Activated naive CD4-positive, alpha-beta T cell treated with anti-CD3 and anti-CD28 coated beads, Interleukin-2, amount 50 U/mL, for 72 hours (primary cell): ENCODE results near the gene TPO. TPM values are rescaled to one million over a fixed set of nuclear protein-coding genes. Genes with fewer than 3 reads are reported as not detected.
A peak's percentile ranks its signal among the peaks of the same experiment; 100 is the strongest.
"Not testable (repeated sequence)": the region's sequence is repeated elsewhere in the genome, so short reads cannot be mapped to it uniquely, and the experiment has no call there.

Source experiments
- ATAC-seq, 2 donors: fragments of 150-1000 bp; cut with Tn5 transposase; 2 replicates each; pipeline ENCODE4 v1.10.0; 2021; ENCODE audit warnings: mild to moderate bottlenecking in 2 of 2, moderate library complexity in 2 of 2
- DNase-seq, 2 donors: peaks; one replicate each; pipeline ENCODE4 v3.0.0; 2021 to 2022; ENCODE audit warnings: low spot score in 2 of 2
- H3K27ac Mint-ChIP-seq, 2 donors: one replicate each; pipeline ENCODE4 v1.8.0; 2022; ENCODE audit warnings: mild to moderate bottlenecking in 2 of 2, mixed read lengths in 2 of 2
- H3K36me3 Mint-ChIP-seq, 2 donors: one replicate each; pipeline ENCODE4 v1.8.0; 2022; ENCODE audit warnings: mixed read lengths in 2 of 2
- H3K9me3 Mint-ChIP-seq, 2 donors: one replicate each; pipeline ENCODE4 v1.8.0; 2022; ENCODE audit warnings: mixed read lengths in 2 of 2
- total RNA-seq, 2 donors: library from RNA; stranded (reverse); gene quantifications; one replicate each; pipeline ENCODE4 v1.2.3, GENCODE V29; 2022

Gene TPO
- total RNA-seq, 2 donors from 2014 or later = not detected

GRCh38 chr2:1561811-1562421 lies 148.7 kb downstream of the TPO start:
- DNase-seq = no peak
- ATAC-seq = no peak
- Mint-ChIP-seq H3K27ac (no peak overlapping the region), H3K36me3 (peaks cover 0 to under 1% of the 10 kb centered on the region in 2 donors), H3K9me3 (peaks cover 4 to 9% of the 10 kb centered on the region in 2 donors)

- no peak overlapping the region for H3K27ac Mint-ChIP-seq
- no peak for DNase-seq
- peaks cover 0 to 13% of the 10 kb centered on the region in 2 donors for H3K36me3 Mint-ChIP-seq
These were observed 150.0 kb downstream of the TPO start for GRCh38 chr2:1563084-1563857.

GRCh38 chr2:1563943-1564891 lies 151.0 kb downstream of the TPO start:
- ATAC-seq = peak; percentile 35 to 41
- Mint-ChIP-seq H3K9me3 (peaks cover 15 to 21% of the 10 kb centered on the region in 2 donors), H3K27ac (no peak overlapping the region), H3K36me3 (peaks cover 0 to 13% of the 10 kb centered on the region in 2 donors)
- DNase-seq = no peak

More at GRCh38 chr2:1563084-1563857, 150.0 kb downstream of the TPO start:
- H3K9me3 Mint-ChIP-seq = peaks cover 15 to 21% of the 10 kb centered on the region in 2 donors
- no peak for ATAC-seq

GRCh38 chr2:1567556-1568344 lies 154.5 kb downstream of the TPO start:
- DNase-seq = no peak
- H3K36me3 Mint-ChIP-seq = peaks cover 0 to 13% of the 10 kb centered on the region in 2 donors
- no peak overlapping the region for H3K27ac Mint-ChIP-seq
- no peak for ATAC-seq
- peaks cover 15 to 21% of the 10 kb centered on the region in 2 donors for H3K9me3 Mint-ChIP-seq

GRCh38 chr2:1568345-1568668 lies 155.0 kb downstream of the TPO start:
- DNase-seq, ATAC-seq, H3K27ac Mint-ChIP-seq: not testable (repeated sequence)
- Mint-ChIP-seq H3K9me3 (peaks cover 15 to 21% of the 10 kb centered on the region in 2 donors), H3K36me3 (peaks cover 0 to 13% of the 10 kb centered on the region in 2 donors)

- no peak for ATAC-seq
- Mint-ChIP-seq H3K27ac (no peak overlapping the region), H3K36me3 (peaks cover 0 to 13% of the 10 kb centered on the region in 2 donors), H3K9me3 (peaks cover 15 to 21% of the 10 kb centered on the region in 2 donors)
- no peak for DNase-seq
These were observed 156.7 kb downstream of the TPO start for GRCh38 chr2:1569879-1570450.

GRCh38 chr2:1571477-1572417 lies 158.5 kb downstream of the TPO start:
- DNase-seq (no peak), ATAC-seq (no peak)
- H3K36me3 Mint-ChIP-seq = peaks cover 0 to 13% of the 10 kb centered on the region in 2 donors
- no peak overlapping the region for H3K27ac Mint-ChIP-seq
- peaks cover 12 to 14% of the 10 kb centered on the region in 2 donors for H3K9me3 Mint-ChIP-seq

- DNase-seq (no peak), ATAC-seq (no peak)
- no peak overlapping the region for H3K27ac Mint-ChIP-seq
- H3K9me3 Mint-ChIP-seq = peaks cover 3 to 5% of the 10 kb centered on the region in 2 donors
- peaks cover 0 to 5% of the 10 kb centered on the region in 2 donors for H3K36me3 Mint-ChIP-seq
These were observed 159.4 kb downstream of the TPO start for GRCh38 chr2:1572638-1573037.

- Mint-ChIP-seq H3K27ac (no peak overlapping the region), H3K9me3 (no peaks in the 10 kb centered on the region), H3K36me3 (peaks cover 0 to 5% of the 10 kb centered on the region in 2 donors)
- ATAC-seq (no peak), DNase-seq (no peak)
These were observed 164.6 kb downstream of the TPO start for GRCh38 chr2:1577846-1578245.

GRCh38 chr2:1581257-1581964 lies 168.1 kb downstream of the TPO start:
- ATAC-seq, DNase-seq, H3K36me3 Mint-ChIP-seq, H3K9me3 Mint-ChIP-seq, H3K27ac Mint-ChIP-seq: not testable (repeated sequence)

- ATAC-seq (no peak), DNase-seq (no peak)
- H3K27ac Mint-ChIP-seq = no peak overlapping the region
- peaks cover 0 to 5% of the 10 kb centered on the region in 2 donors for H3K36me3 Mint-ChIP-seq
- H3K9me3 Mint-ChIP-seq = no peaks in the 10 kb centered on the region
These were observed 168.8 kb downstream of the TPO start for GRCh38 chr2:1581965-1582625.

- peaks cover 0 to 5% of the 10 kb centered on the region in 2 donors for H3K36me3 Mint-ChIP-seq
- no peaks in the 10 kb centered on the region for H3K9me3 Mint-ChIP-seq
- ATAC-seq (no peak), DNase-seq (no peak)
- H3K27ac Mint-ChIP-seq = no peak overlapping the region
These were observed 169.7 kb downstream of the TPO start for GRCh38 chr2:1582891-1583341.

GRCh38 chr2:1584051-1584531 lies 170.8 kb downstream of the TPO start:
- H3K9me3 Mint-ChIP-seq = no peaks in the 10 kb centered on the region
- DNase-seq = no peak

More at GRCh38 chr2:1584051-1584531, 170.8 kb downstream of the TPO start:
- H3K36me3 Mint-ChIP-seq = peaks cover 0 to 5% of the 10 kb centered on the region in 2 donors
- no peak for ATAC-seq
- H3K27ac Mint-ChIP-seq = no peak overlapping the region
